GM11168 (cell line): Measurements from ENCODE around the gene SKOR2.
"Not testable (repeated sequence)": the region's sequence is repeated elsewhere in the genome, so short reads cannot be mapped to it uniquely, and the experiment has no call there.

ENCODE experiments used
- in situ Hi-C: fragments of 300-500 bp; cut with MboI; formaldehyde crosslinking; loops from one replicate; pipeline ENCODE4 v1.12.0; 2022; ENCODE audit warnings: low sequenced_read_pairs; ENCODE audit not compliant: unreplicated experiment

The SKOR2 gene

GRCh38 chr18:47204908-47205522, 46.4 kb downstream of the SKOR2 start:
- in situ Hi-C loops = loop anchor here (25.0 kb wide), 1 partner anchor 557 kb away; no protein-coding TSS in a partner anchor

- in situ Hi-C loops = loop anchor here (25.0 kb wide), 1 partner anchor 558 kb away; no protein-coding TSS in a partner anchor
Observed at GRCh38 chr18:47203626-47204464, 47.6 kb downstream of the SKOR2 start.

GRCh38 chr18:47195961-47196360, 55.5 kb downstream of the SKOR2 start:
- in situ Hi-C loops = loop anchor here (25.0 kb wide), 1 partner anchor 284 kb away; the partner anchor contains the start of genes KATNAL2 and PIAS2

- in situ Hi-C loops = loop anchor here (25.0 kb wide), 1 partner anchor 280 kb away; the partner anchor contains the start of genes KATNAL2 and PIAS2
Observed at GRCh38 chr18:47191961-47192360, 59.5 kb downstream of the SKOR2 start.

GRCh38 chr18:47187721-47188120, 63.7 kb downstream of the SKOR2 start:
- in situ Hi-C loops = loop anchor here (25.0 kb wide), 1 partner anchor 275 kb away; the partner anchor contains the start of genes KATNAL2 and PIAS2

GRCh38 chr18:47184419-47185050, 66.9 kb downstream of the SKOR2 start:
- in situ Hi-C loops = loop anchor here (25.0 kb wide), 1 partner anchor 272 kb away; the partner anchor contains the start of genes KATNAL2 and PIAS2

- in situ Hi-C loops = loop anchor here (25.0 kb wide), 1 partner anchor 270 kb away; the partner anchor contains the start of genes KATNAL2 and PIAS2
Observed at GRCh38 chr18:47182156-47182555, 69.3 kb downstream of the SKOR2 start.

GRCh38 chr18:47180765-47181164, 70.7 kb downstream of the SKOR2 start:
- in situ Hi-C loops = loop anchor here (25.0 kb wide), 1 partner anchor 268 kb away; the partner anchor contains the start of genes KATNAL2 and PIAS2

- in situ Hi-C loops = loop anchor here (25.0 kb wide), 1 partner anchor 267 kb away; the partner anchor contains the start of genes KATNAL2 and PIAS2
Observed at GRCh38 chr18:47179520-47179919, 71.9 kb downstream of the SKOR2 start.

GRCh38 chr18:47175898-47176575, 75.4 kb downstream of the SKOR2 start, which contains the start of gene IER3IP1:
Gene IER3IP1, minus strand, starts transcription at chr18:47176364. Its CDS starts 87 bp downstream, at chr18:47176277.
- in situ Hi-C loops = loop anchor here (25.0 kb wide), 1 partner anchor 264 kb away; the partner anchor contains the start of genes KATNAL2 and PIAS2

GRCh38 chr18:47175283-47175897, 76.1 kb downstream of the SKOR2 start:
- in situ Hi-C loops = loop anchor here (25.0 kb wide), 1 partner anchor 263 kb away; the partner anchor contains the start of genes KATNAL2 and PIAS2

- in situ Hi-C loops = loop anchor here (25.0 kb wide), 1 partner anchor 262 kb away; the partner anchor contains the start of genes KATNAL2 and PIAS2
Observed at GRCh38 chr18:47174545-47175116, 76.8 kb downstream of the SKOR2 start.

- in situ Hi-C loops = no loop called here
Observed at GRCh38 chr18:47172476-47172875, 79.0 kb downstream of the SKOR2 start.

- in situ Hi-C loops = no loop called here
Observed at GRCh38 chr18:47168913-47169312, 82.5 kb downstream of the SKOR2 start.

GRCh38 chr18:47168509-47168908, 83.0 kb downstream of the SKOR2 start:
- in situ Hi-C loops = no loop called here

- in situ Hi-C loops = no loop called here
Observed at GRCh38 chr18:47166294-47166693, 85.2 kb downstream of the SKOR2 start.

- in situ Hi-C loops = no loop called here
Observed at GRCh38 chr18:47163241-47163640, 88.2 kb downstream of the SKOR2 start.

GRCh38 chr18:47160256-47160655, 91.2 kb downstream of the SKOR2 start:
- in situ Hi-C loops = no loop called here

- in situ Hi-C loops = not testable (repeated sequence)
Observed at GRCh38 chr18:47158404-47158803, 93.1 kb downstream of the SKOR2 start.
